Measurements from ENCODE around the gene PPP1CC.

PPP1CC gene

DNA sequence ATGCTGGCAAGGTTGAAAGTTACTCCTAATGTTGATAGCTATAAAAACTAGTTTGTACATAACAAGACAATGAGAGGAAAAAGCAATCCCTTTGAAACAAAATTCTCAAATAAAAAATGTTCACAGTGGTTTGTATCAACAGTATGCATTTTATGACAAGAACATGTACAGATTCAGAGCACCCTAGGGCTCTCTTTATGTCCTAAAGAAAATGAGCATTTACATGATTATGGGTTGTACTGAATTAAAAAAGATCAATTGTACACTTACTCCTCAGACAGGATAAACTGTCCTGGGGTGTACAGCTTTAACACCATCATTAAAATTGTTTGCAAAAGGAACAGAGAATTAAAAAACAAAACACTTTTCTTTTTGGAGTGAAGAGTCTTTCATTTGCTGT lies 22.2 kb downstream of the PPP1CC start:
- DNase-seq, result no peak

DNA sequence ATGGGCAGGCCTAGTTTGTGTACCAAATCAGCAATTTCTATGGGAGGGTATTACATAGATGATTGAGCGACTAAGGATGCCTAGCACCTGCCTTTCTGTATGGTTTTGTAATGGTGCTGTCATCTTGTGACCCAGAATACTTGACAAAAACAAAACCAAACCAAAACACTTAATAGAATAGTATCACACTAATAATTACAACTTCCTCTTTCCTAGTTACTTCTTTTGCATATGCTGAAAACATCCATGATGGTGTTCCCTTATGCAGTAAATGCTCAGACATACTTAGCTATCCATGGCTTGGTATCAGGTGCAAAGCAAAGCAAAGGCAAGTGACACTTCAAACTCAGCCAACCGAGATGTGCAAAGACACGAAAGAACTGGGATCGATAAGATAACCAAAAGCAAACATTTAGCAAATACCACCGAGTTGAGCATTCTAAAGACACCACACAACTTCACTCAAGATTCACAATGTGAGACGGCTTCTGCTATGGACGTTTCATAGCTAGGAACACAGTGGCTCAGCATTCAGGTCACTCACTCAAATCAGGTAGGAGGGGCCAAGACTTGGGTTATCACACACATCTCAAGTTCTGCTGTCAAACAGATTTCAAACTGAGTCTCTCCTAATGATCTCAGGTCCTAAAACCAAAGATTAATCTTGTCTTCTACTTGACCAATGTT lies 24.3 kb downstream of the PPP1CC start:
- DNase-seq, result no peak

DNA sequence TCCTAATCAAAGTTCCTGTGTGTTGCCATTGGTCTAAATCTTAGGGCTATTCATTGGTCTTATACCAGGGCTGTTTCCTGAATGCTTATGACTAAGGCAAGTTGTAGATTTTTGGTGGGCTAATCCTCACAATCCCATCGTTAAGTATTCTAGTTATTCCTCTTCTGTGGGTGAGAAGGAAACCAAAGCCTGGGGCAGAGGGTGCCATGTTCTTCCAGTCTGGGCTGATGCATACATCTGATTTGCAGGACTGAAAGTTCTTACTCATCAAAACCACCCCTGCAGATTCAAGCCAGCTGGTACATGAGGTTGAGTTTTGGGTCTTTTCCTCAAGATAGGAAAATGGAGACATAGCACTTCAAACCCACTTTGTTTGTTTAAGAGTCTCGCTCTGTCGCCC lies 25.7 kb downstream of the PPP1CC start:
- DNase-seq, result no peak

DNA sequence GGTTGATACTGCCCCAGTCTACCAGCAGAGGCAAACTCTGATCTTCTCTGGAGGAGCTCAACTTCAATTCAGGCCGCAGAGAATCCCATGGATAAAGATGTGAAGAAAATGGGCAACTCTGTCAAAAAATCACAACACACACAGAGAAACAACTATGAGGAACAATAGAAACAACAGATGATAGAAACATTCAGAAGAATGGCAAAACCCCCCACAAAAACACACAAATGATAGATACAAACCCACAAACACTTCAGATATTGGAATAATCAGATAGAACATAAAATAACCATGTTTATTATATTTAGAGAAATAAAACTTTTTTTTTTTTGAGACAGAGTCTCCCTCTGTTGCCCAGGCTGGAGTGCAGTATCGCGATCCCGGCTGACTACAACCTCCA lies 33.8 kb downstream of the PPP1CC start:
- DNase-seq, result no peak

DNA sequence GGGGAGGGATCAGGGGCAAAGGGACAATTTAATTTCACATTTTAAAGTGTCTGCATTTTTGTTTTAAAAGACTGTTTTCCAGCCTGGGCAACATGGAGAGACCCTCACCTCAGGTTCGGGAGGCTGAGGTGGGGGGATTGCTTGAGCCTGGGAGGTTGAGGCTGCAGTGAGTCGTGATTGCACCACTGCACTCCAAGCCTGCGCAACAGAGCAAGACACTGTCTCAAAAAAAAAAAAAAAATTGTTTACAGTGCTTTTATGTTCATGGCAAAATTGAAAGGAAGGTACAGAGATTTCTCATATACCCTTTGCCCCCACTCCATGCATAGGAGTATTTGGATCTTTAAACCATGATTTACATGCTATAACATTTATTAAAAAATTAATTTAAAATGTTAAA lies 37.4 kb downstream of the PPP1CC start:
- DNase-seq, result no peak

DNA sequence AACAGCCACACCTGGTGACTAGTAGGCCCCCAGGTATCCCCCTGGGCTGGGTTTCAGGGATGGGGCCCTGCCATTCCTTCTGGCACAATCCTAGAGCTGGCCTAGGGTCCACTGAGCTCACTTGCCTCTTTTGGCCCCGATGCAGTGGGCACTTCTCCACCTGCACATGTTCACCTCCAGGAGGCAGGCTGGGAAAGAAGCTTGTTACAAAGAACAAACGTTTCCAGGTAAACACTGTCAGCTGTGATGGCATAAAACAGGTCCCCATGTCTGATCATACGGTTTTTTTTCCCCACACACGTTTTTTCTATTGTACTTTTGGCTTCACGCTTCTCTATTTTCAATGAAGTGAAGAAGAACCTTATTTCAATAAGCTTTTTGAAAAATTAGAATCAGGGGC lies 37.9 kb downstream of the PPP1CC start:
- no peak for DNase-seq

DNA sequence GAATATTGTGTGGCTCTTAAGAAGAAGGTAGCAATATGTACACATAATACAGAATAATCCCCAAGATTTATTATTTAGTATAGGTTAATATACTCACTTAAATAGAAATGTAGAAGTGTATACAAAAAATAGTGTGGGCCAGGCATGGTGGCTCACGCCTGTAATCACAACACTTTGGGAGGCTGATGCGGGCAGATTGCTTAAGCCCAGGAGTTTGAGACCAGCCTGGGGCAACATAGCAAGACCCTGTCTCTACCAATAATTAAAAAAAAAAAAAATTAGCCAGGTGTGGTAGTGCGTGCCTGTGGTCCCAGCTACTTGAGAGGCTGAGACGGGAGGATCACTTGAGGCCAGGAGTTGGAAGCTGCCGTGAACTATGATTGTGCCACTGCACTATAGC lies 38.5 kb downstream of the PPP1CC start:
- DNase-seq, result no peak

DNA sequence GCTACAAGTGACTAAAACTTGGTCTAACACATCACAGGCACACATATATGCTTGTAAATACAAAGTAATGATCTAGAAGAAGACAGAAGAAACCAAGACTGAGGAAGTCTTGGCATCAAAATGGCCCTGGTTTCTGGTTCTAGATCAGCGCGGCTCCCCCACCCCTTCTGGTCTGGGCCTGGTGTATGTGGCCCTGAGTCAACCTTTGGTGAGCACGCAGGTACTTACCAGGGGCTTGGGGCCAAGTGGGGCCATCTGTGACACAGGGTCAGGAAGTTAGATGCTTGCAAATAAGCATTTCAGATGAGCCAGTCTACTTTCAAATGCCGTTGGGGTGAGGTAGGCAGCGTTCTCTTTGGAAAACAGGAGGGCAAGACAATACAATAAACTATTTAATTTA lies 40.6 kb downstream of the PPP1CC start:
- DNase-seq, result no peak

DNA sequence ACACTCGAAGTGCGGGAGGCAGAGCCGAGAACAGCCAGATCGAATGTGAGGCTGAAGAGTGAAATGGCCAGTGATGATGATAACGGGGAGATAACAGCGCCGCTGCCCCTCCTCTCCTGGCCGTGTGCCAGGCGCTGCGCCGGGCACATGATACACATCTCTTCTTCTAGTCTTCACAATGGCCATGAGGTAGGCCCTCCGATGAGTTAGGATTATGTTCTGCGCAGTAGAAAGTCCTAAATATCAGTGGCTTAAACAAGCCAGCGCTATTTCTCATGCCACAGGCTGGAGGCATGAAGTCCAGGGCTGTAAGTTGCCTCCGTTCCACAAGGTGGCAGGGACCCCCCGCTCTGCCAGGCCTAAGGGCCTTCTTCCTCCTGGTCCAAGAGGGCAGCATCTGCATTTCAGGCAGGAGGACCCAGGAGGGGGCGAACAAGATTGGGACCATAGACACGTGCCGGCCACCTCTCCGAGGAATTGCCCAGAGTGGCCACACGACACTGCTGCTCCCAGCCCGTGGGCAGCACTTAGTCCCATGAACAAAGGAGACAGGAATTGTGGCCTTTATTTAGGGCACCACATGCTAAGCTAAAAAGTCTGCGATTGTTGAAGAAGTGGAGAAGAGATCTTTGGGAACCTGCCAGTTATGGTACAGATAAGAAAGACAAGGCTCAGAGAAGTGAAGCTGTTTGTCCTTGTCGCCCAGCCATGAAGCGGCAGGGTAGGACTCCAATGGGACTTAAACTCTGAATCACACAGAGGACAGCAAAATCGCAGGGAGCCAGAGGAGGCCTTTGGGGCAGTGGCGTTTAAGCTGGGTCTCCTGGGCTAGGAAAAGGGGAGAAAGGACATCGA lies 42.9 kb downstream of the PPP1CC start:
- DNase-seq, result no peak

DNA sequence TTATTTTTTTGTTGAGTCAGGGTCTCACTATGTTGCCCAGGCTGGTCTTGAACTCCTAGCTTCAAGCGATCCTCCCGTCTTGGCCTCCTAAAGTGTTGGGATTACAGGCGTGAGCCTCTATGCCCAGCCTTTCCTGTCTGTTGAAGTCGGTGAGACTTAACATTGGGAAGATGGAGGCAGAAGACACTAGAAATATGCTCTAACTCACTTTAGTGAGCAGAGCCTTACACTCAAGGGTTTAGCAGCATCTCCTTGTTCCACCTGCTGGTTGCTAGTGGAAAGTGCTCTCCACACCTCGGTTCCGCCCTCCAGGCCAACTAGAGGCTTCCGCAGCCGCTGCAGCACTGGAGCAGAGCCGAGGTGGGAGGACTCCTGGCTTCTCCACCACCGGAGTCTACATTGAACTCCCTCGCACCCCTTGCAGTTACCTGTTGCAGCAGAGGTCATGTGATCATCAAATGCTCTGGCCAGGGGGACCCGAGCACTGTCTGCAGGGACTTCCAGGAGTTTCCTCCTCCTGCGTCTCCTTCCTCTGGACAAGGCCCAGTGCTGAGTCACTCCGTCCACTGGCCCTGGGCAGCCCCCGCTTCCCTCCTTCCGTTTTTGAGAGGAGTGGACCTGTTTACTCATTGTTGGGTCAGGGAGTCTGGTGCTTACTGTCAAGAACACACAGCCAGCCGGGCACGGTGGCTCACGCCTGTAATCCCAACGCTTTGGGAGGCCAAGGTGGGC lies 44.4 kb downstream of the PPP1CC start:
- peak; percentile 12 for DNase-seq

DNA sequence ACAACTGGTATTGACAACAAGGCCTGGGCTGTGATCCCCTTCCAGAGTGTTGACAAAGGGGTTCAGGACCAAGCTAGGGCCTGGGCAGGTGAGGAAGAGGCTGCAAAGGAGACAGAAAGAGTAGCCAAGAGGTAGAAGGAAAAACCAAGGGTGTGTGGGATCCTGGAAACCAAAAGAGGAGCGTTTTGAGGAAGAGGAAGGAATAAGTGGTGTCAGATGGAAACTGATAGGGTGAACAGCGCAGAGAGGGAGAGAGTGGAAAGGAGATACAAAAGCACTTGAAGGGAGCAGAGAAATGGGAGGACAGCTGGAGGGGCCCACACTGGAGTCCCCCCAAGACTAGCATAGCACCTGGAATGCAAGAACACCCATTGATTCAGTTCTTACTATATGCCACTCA lies 45.5 kb downstream of the PPP1CC start:
- no peak for DNase-seq

DNA sequence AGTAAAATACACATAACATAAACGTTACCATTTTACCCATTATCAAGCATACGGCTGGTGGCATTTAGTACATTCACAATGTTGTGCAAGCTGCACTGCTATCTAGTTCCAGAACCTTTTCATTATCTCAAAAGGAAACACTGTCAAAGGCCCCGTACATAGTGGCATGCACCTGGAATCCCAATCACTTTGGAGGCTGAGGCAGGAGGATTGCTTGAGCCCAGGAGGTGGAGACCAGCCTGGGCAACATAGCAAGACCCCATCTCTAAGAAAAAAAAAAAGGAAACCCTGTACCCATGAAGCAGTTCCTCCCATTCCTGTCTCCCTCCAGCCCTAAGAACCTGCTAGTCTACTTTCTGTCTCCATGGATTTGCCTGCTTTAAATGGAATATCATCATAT lies 46.4 kb downstream of the PPP1CC start:
- DNase-seq, result no peak

DNA sequence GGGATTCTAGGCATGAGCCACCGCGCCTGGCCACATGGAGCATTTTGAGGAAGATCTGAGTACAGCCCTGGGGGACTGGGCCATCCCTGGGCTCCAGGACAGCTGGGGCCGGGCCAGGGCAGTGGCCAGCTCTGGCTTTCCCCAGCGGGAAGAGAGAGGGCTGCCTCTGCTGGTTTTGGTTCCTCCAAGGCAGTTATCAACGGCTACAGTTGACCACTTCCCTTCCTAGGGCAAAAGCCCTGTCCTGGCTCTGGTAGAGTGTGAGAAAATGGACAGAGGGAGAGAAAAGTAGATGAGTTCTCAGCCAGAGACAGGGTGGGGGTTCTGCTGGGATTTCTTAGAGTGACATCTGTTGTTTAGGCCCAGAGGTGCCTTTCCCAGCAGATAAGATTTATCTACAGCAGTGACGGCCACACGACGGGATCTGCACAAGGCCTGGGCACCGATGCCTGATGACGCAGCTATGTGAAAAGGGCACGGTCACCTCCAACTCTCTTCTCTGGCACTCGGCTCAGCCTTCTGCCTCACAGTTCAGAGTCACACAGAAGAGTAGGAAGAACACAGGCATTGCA lies 48.3 kb downstream of the PPP1CC start:
- DNase-seq, result no peak

DNA sequence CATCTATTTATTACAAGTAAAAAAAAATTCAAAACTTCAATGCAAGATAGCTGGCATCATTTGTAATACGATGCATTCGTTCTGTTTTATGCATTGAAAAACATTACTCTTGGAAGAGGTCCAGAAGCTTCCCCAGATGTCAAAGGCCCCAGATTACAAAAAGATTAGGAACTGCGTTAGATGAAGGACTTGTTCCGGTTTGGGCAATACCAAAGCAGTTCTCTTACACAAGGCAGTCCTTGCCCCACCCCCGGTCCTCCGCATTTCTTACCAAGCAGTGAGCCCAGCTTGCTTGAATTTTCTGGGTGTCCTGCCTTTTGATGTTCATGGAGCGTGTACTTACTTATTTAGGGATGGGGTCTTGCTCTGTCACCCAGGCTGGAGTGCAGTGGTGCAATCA lies 49.0 kb downstream of the PPP1CC start:
- no peak for DNase-seq

DNA sequence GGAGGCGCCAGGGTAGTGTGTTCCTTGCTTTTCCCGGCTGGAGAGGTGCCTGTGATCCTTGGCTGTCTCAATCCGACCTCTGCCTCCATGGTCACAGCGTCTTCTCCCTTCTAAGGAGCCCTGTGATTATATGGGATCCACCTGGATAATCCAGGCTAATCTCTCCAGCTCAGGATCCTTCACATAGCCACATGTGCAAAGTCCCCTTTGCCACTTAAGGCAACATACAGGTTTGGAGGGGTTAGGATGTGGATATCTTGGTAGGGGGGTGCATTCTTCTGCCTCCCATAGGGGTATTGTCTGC lies 52.6 kb downstream of the PPP1CC start:
- no peak for DNase-seq

DNA sequence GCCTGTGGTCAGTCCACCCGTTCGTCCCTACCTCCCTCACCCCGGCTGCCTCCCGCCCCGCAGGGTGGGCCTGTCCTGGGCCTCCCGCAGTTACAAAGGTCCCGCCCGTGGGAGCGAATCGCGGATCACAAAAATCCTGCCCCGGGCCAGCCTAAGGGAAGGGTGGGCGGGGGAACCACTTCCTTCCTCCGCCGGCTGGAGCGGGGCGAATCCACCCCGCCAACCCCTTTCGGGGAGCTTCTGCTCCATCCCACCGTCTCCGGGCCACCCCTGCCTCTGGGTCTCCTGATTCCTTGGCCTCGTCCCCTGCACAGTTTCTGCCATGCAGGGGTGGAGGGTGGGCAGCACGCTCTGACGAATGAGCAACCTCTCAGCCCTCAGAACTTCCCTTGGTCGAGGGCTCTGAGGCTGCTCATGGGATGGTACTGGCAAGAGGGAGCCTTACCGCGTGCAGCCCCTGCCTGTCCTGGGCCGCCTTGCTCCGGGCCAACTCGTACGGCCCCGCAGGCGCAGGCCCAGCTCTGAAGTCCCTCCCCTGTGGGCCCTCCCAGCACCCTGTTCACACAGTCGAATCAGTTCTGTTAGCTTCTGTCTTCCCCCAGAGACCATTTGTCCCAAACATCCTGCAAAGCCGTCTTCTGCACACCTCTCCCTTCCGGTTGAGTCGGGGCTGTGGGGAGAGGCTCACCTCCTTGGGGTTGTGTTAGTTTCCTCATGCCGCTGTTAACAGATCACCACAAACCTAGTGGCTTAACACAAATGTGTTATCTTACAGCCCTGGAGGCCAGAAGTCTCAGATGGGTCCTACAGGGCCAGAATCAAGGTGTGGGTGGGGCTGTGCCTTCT lies 53.2 kb downstream of the PPP1CC start:
- no peak for DNase-seq

DNA sequence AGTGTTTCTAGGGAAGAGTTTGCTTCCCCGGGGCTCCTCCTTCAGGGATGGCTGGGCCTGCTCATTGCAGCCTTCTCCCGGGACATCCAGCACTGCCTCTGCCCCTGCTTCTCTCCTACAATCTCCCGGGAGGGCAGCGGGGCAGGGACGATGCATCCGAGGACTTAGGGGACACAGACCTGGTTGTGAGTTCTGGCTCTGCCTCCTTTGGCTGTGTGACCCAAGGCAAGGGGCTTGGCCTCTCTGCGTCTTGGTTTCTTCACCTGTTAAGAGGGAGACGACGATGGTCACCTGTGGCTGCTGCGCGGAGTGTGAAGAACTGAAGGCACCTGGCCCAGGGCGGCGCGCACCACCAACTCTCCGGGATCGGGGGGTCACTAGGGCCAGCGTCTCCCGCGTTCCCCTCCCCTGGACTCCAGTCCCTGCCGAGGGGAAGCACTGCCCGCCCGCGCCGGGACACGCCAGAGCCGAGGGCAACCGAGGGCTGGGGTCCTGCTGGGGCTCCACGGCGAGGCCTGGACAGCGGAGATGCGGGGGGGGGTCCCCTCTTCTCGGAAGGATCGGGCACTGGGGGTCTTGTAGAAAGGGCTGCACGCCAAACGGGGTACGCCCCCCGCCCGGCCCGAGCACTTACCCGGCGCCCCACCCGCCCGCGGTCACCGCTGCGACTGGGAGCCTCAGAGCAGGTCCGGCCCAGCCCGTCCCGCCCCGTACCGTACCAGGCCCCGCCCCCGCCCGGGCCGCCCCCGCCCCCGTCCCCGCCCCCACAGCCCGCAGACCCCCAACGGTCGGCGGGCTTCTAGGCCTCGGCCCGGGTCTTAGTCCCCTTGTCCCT lies 54.0 kb downstream of the PPP1CC start, which contains the start of gene HVCN1:
Gene HVCN1 (minus strand): TSS at position 670 of the 835 bp plus-strand sequence. CDS start 5,870 bp downstream, outside the sequence.
- no peak for DNase-seq

DNA sequence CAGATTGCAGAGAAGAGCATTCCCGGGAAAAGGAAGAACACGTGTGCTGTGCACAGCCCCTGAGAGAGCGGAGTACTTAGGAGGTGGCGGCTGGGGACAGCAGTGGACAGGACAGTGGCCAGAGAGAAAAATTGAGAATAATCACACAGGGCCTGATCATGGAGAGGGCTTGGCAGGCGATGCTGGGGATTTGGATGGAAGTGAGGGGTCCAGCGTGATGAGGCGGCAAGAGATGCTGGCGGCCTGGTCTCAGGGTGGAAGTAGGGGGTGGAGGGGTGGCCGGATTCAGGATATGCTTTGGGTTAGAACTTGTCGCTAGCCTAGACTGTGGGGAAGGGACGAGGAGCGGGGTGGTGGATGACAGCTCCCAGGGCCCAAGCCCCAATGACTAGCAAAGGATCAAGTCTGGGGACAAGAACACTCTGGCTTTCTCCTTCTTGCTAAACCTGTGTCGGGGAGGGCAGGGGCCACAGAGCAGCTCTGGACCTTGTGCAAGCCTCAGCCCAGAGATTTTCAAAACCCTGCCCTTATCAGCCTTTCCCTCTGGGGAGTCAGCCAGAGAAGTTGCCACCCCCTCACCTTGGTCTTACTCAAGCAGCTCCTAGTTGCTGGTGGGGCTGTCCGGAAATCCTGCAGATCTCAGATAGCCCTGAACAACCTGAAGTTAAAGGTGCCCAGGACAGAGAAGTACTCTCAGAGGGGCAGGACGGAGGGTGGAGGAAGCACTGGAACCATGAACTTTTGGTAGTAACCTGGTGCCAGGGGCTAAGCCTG lies 55.1 kb downstream of the PPP1CC start:
- no peak for DNase-seq

DNA sequence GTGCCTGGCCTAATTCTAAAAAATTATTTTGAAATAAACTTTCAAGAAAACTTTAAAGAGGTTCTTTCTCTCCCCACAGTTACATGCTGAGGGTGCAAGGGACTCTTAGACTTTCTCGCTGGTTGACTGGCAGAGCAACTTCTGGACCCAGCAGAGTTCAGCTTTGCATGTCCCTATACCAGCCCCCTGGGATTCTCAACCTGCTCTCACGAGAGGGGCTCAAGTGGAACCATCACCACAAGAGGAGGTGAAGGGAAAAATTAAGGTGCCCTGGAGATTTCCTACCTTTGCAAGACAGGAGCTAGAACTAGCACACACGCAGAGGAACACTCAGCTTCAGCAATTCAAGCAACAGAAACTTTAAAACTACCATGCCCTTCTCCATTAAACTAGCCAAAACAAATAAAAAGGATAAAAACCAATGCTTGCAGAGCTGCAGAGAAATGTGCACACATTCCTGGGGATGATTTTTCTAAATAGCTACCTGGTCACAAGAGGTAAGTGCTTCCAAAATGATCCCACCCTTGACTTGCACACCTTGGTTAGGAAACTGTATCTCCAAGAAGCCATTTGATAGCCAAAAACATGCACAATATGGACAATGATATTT lies 56.3 kb downstream of the PPP1CC start:
- DNase-seq, result no peak

DNA sequence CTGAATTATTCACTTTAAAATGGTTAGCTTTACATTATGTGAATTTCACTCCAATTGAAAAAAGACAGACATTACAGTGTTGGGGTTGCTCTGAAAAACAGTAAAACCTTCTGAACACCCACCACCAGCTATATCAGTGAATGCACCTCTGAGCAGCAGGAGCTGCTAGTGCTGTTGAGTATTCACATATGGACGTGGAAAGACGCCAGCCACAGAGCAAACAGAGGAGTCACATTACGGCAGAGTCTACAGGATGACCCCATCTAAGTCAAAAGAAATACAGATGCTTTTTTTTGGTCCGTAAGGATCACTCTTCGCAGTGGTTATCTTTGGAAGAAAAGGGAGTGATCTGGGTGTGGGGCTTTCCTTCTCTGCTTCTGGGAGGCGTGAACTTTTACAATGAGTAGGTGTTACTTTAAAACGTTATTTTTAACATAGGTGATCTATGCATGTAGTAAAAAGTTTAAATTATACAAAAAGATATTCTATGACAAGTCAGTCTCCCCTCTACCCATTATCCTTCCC lies 58.3 kb downstream of the PPP1CC start:
- no peak for DNase-seq
